NCI-H2171 (cell line): Measurements from ENCODE around the gene PSME2.
A peak's percentile ranks its signal among the peaks of the same experiment; 100 is the strongest.
"Not testable (repeated sequence)": the region's sequence is repeated elsewhere in the genome, so short reads cannot be mapped to it uniquely, and the experiment has no call there.

Experiments used
- DNase-seq: peaks from one replicate; lab custom pipeline; 2025; lab: John Stamatoyannopoulos, UW

The PSME2 gene

DNA sequence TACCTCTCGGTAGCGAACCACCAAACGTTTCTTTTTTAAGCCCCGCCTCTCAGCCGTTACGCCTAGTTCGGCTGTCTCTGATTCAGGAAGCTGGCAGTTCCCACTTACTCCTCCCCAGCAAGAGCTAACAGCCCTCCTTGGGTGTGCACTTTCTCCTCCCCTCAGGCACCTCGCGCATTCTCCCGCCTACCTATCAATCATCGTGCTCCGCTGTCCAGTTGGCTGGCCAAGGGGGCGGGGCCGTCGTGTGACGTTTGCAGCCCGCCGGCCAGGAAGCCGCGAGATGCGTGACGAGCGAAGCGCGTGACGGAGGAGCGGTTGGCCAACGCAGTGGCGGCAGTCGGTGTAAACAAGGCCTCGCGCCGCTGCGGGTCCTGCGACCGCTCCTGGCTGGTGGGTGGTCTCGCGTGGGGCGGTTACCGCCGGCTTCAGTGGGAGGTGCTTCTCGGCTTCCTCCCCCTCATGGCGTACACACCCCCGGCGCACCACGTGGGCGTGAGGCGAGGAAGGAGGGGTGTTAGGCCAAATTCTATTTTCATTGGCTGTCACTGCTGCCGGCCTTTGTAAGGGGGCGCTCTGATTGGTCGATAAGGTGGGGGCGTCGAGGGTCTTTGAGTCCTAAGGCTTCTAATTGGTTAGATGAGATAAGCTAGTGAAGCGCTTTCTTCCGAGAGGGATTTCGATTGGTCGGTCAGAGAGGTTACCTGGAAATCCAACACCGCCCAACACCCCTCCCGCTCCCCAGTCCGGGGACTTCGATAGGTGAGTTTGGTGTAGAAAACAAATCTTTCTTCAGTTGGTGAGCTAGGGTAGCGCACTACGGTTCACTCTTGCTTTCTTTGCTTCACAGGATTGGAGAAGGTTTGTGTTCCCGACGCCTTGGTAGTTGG is 31.6 kb downstream of the PSME2 start, which contains the start of the genes DCAF11 and NRL:
TSS of gene DCAF11 (plus strand) at position 246 of the 890 bp plus-strand sequence. CDS start 818 bp downstream, outside the sequence.
TSS of gene NRL (minus strand) at position 418 of the 890 bp plus-strand sequence. CDS start 32,101 bp downstream, outside the sequence.
- DNase-seq, result peak; percentile 100

DNA sequence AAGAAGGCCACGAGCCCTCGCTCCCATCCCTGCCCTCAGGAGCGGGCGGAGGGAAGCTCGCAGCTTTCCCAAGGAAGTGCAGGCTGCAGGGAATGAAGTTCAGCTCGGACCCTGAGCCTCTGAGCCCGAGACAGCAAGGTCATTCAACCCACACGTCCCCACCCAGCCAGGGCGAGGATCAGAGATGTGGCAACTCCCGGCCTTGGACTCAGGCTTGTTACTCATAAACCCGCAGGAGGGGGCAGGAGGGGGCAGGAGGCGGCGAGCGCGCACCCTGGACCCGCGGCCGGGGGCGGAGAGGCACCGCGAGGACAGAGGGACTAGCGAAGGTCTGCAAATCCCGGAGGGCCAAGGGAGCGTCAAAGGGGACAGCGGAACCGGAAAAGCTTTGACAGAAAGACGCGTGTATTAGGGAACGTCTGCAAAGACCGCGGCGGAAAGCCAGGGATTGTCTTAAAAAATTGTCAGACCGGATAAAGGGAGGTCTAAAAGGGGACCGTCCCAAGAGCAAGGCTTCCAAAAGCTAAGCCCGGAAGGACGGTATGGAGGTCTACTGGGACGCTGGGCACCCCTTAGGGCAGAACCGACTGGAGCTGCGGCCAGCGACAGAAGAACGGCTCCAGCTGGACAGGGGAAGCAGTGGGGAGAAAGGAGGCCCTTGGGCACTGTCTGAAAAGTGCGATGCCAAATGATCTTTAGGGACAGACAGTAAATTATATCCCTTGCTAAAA is 32.4 kb downstream of the PSME2 start:
- peak; percentile 65 for DNase-seq

DNA sequence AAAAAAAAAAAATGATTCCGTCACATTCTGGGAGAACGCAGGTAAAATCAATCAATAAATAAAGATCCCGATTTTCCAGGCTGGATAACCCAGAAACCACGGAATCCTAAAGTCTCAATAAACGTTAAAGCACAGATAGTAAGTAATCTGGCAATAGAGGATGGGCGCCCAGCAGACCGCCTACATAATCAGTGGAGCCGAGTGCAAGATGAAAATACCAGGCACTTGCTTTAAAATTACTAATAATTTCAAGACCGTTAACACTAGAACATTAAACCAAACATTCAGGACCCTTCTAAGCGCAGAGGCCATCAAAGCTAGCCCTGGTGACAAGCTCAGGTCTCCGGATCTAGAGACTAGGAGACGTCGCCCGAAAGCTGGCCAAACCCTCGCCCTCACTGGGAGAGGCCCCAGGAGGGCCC is 33.0 kb downstream of the PSME2 start:
- no peak for DNase-seq

DNA sequence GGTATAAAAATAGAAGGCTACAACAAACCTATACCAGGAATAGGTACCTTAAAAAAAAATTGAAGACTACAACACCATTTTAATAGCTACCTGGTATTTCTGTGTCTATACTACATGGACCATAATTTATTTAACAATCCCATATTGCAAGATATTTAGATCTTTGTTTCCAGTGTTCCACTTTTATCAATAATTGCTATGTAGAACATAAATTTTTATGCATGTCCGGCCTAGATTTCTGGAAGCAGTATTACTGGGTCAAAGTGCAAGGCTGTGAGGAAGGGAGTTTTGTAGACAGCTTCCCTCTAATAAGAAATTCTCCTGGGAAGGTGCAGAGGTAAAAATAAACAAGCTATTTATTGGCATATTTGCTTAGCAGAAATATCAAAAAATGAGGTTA is 35.9 kb downstream of the PSME2 start:
- no peak for DNase-seq

DNA sequence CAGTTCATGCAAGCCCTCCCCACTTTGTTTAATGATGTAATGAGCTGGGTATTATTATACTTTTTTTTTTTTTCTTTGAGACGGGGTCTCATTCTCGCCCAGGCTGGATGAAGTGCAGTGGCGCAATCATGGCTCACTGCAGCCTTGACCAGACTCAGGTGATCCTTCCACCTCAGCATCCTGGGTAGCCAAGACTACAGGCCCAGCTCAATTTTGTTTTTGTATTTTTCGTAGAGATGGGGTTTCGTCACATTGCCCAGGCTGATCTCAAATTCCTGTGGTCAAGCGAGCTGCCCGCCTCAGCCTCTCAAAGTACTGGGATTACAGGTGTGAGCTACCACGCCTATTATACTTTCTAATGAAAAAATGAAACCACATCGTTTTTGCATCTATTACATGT is 36.4 kb downstream of the PSME2 start:
- DNase-seq, result no peak

DNA sequence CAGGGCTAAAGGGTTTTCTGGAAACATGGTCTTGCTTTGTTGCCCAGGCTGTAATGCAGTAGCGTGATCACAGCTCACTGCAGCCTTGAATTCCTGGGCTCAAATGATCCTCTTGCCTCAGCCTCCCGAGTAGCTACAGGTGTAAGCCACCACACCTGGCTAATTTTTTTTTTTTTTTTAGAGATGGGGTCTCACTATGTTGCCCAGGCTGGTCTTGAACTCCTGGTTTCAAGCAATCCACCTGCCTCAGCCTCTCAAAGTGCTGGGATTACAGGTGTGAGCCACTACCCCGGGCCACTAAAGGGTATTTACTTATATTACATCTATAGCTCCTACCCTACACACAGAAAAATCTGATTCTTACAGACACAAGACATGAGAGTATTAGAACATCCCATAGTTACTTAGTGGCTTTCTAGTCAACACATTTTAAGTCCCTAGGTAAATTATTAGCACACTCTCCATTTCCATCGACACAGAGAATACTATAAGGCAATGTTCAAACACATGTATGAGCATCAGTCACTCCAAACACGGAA is 38.0 kb downstream of the PSME2 start:
- no peak for DNase-seq

DNA sequence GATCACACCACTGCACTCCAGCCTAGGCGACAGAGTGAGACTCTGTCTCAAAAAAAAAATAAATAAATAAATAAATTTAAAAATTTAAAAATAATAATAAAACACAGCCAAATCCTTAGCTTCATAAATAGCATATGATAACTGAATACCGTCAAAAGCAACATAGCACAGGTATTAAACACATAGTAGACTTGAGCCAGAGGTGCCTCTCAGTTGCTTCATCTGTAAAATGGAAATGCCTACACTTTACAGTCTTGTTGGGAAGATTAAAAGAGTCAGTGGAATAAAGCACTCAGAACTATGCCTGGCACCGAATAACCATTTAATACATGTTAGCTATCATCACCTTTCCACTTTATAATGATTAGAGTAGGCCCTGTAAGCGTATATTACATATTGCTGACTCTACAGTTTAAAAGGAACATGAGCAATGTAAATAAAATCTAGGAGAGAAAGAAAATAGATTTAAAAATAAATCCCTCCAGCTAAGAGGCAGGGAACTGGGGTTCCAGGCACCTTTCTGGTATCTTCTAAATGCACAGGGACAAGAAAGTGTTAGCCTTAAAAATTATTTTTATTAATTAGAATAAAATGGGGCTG is 39.6 kb downstream of the PSME2 start:
- no peak for DNase-seq

DNA sequence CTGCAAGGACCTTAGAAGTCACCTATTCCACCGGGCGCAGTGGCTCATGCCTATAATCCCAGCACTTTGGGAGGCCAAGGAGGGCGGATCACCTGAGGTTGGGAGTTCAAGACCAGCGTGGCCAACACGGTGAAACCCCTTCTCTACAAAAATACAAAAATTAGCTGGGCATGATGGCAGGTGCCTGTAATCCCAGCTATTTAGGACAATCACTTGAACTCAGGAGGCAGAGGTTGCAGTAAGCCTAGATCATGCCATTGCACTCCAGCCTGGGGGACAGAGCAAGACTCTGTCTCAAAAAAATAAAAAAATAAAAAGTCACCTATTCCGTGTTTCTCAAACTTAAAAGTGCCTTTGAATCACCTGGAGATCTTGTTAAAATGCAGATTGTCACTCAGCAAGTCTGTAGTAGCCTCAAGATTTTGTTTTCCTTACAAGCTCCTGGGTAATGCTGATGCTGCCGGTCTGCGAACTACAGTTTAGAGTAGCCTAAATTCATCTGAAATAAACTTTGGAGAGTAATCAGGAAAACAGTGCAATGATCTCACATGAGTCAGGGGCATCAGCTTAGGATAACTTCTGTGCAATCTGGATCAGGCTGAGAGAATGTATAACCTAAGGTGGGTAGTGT is 40.7 kb downstream of the PSME2 start:
- DNase-seq, result not testable (repeated sequence)

DNA sequence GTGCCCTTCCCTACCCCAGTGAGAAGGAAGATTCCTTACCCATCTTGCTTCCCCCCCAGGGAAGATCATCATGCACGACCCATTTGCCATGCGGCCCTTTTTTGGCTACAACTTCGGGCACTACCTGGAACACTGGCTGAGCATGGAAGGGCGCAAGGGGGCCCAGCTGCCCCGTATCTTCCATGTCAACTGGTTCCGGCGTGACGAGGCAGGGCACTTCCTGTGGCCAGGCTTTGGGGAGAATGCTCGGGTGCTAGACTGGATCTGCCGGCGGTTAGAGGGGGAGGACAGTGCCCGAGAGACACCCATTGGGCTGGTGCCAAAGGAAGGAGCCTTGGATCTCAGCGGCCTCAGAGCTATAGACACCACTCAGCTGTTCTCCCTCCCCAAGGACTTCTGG is 43.0 kb downstream of the PSME2 start:
- DNase-seq, result no peak

DNA sequence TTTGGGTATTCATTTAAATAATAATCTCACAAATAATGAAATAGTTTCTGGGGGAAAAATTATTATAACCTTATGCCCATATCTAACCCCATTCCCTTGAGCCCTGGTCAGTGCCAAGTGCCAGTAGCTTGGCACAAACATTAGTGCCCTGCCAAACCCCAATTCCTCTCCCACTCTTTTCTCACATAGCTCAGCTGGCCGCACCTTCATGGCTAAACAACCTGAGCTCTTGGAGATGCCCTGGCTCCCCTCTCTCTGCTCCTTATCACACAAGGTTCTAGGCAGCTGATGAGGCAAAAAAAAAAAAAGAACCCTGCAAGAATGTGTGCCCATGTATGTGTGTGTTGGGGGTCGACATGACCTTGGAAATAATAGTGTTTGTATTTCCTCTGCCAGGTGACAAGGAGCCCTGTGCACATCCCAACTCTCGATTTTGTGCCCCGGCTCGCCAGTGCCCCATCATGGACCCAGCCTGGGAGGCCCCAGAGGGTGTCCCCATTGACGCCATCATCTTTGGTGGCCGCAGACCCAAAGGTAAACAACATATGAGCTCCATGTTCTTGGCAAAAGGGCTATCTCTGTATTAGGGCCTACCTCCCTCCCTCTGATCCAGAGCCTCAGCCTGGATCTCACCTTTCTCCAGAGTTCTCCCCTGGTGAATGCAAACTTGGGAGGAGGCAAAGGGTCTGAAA is 43.9 kb downstream of the PSME2 start:
- no peak for DNase-seq

DNA sequence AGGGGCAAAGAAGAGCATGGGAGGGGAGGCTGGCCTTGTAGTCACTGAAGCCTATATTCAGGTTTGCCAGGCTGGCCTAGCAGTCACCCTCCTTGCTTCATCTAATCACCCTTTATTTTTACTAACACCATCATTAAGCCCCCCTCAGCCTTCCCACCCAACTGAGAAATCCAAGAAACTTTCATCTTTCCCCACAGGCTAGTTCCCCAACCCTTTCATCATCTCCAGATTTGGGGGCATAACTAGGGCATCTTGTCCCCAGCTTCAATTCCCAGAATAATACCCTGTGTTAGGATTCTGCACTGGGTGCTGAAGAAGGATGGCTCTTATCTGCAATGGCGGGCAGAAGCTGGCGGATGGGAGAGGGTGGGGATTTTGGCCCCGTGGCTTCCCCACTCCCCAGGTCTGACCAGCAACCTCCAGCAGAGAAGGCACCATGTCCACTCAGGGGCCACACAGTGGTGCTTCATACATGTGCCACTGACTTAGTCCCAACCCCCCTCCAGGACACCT is 45.4 kb downstream of the PSME2 start:
- no peak for DNase-seq

DNA sequence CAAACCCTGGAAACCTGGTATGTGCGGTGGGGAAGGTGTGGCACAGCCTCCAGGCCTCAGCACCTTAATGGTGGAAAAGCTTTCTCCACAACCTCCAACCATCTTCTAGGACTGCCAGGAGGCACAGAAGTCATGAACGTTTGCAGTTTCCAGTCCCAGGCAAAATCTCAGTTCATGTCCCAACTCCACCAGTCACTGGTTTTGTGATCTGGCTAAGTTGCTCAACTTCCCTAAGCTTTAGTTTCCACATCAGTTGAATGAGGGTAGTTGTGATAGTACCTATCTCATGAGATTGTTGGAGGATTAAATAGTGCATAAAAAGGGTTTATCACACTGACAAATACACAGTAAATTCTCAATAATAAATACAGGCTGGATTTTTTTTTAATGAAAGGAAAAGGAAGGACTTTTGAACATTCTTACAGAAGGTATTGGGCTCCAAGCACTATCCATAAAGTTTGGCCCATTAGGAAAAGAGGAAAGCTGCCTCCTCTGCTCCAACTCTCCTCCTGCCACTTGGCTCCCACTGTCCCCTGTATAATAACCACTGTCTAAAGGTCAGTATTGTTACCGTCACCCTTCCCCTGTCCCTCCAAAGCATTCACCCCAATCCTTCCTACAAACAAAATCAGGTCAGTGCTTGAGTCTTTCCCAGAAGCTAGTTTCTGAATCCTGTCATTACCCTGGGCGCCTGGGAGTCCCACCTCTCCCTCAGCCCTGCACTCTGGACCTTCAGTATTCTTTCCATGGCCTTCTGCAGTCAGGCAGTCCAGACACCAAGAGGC is 46.0 kb downstream of the PSME2 start:
- DNase-seq, result no peak

DNA sequence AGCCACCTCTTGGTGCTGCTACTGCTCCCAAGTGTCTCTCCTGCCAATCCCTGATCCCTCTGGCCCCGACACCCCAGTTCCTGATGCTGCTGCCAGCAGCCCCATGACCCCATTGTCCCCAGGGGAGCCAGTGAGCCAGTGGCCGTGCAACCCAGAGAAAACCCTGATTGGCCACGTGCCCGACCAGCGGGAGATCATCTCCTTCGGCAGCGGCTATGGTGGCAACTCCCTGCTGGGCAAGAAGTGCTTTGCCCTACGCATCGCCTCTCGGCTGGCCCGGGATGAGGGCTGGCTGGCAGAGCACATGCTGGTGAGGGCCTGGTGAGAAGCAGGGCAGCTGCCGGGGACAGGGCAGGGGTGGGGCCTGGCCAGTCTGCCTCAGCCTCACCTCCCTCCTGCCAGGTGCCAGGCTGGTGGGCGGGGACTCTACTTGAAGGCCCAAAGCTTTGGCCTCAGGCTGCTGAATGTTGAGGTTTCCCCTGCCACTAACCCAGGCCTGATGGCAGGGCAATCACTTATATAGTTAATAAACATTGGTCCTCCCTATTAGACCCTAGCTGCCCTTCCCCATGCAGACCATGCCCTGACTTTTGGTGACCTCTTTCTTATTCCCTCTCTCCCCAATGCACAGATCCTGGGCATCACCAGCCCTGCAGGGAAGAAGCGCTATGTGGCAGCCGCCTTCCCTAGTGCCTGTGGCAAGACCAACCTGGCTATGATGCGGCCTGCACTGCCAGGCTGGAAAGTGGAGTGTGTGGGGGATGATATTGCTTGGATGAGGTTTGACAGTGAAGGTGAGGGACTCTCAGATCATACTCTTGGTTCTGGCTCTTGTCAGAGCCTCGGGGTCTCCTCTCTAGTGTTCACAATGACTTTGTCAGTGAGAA is 47.2 kb downstream of the PSME2 start:
- no peak for DNase-seq

DNA sequence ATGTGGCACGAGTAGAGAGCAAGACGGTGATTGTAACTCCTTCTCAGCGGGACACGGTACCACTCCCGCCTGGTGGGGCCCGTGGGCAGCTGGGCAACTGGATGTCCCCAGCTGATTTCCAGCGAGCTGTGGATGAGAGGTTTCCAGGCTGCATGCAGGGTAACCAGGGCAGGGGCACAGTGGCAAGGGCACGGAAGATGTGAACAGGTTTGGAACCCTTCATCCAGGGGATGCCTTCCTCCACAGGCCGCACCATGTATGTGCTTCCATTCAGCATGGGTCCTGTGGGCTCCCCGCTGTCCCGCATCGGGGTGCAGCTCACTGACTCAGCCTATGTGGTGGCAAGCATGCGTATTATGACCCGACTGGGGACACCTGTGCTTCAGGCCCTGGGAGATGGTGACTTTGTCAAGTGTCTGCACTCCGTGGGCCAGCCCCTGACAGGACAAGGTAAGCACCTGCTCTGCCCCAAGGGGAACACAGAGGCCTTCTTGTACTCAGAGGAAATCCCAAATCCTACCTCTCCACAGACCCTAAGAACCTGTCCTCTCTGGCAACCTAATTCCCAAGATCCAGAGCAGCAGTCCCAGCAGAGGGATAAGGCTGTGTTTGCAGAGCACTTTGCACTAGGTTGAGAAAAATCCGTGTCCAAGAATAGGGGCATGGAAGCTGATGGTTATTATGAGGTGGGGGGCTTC is 48.0 kb downstream of the PSME2 start:
- no peak for DNase-seq

DNA sequence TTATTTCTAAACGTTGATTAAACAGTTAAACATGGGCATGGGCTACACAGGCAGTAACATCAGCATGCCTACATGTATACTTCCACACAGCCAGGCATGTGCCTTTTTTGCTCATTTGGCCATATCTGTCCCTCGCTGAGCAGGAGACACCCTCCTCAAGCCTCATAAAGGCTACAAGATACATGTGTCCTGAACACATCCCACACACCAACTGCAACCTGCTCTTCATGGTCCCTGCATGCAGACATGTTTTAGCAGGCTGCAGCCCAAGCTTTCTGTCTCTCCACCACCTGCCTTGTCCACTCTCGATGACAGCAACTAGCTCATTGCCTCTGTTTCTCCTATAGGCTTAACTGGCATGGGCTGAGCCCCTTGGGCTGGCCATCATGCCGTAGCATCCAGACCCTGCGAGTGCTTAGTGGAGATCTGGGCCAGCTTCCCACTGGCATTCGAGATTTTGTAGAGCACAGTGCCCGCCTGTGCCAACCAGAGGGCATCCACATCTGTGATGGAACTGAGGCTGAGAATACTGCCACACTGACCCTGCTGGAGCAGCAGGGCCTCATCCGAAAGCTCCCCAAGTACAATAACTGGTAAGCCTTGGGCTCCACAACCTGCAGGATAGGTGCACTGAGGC is 49.7 kb downstream of the PSME2 start:
- DNase-seq, result no peak

DNA sequence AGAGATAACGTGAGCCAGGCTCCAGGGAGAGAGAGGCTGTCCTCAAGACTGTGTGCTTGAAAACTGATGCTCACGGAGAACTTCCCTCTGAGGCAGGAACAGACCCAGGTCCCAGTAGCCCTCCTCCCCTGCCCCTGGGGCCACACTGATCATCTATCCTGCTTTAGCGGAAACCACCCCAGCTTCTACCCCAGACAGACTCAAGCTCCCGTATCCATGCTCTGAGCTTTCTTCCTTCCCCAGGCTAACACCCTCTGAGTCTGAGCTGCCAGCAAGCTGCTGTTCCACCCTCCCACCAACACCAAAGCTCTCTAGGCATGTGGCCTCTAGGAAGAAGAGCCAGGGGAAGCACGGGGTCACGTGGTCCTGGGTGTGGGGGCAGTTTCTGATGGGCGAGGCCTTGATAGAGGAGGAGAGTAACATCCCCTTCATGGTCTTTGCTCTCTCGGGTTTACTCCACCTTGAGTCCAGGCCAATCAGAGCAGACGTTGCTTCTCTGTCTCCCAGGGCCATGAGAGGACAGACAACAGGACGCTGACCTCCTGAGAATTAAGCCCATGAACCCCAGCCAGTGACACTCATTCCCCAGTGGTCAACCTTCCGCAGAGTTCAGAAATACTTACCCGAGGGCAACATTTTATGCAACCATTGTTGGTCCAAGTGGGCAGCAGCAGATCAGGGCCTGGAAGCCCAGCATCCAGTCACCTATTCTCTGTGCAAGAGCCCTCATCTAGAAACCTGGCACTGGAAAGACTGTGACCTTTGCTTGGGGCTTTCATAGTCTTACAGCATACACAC is 50.9 kb downstream of the PSME2 start:
- DNase-seq, result no peak

DNA sequence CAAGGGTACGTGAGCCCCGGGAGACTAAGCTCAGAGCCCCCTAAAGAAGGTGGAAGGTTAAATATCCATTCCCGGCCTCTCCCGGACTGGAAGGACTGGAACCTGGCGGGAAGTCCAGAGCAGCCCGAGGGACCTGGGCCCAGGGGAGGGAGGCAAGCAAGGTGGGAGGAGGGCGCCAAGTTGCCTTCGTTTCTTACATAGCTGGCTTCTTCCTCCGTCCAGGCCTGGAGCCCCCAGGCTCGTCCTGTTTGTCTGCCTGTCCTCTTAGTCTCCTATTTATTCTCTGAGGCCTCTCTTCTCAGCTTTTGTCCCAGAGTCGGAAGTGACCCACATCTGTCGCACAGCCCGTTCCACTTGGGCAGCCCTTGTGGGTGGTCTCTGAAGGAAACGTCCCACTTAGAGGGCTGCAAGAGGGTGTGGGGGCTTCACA is 51.6 kb downstream of the PSME2 start:
- DNase-seq, result no peak
